Ovary (tissue), 9 donors: ENCODE measurements around the gene RAI14. TPM values are rescaled to one million over a fixed set of nuclear protein-coding genes. Genes with fewer than 3 reads are reported as not detected.
A peak's percentile ranks its signal among the peaks of the same experiment; 100 is the strongest.
"Not testable (repeated sequence)": the region's sequence is repeated elsewhere in the genome, so short reads cannot be mapped to it uniquely, and the experiment has no call there.

Experiments used
- DNase-seq, 5 donors: peaks; one replicate each; pipeline ENCODE4 v3.0.0-alpha.2; 2019 to 2020
- H3K27ac ChIP-seq, 2 donors: fragments of 200-600 bp; one replicate each; pipeline versions ENCODE4 v1.5.1 to v1.8.0; 2019 to 2022
- H3K27me3 ChIP-seq: fragments of 200-600 bp; one replicate; pipeline ENCODE4 v1.8.0; 2022
- H3K36me3 ChIP-seq: fragments of 200-600 bp; sonication (generic); one replicate; pipeline ENCODE4 v1.5.1; 2019
- H3K4me1 ChIP-seq: one replicate; pipeline ENCODE4 v1.8.1; 2013; ENCODE audit warnings: mild to moderate bottlenecking, moderate library complexity; ENCODE audit not compliant: insufficient read depth
- H3K4me3 ChIP-seq: fragments of 200-600 bp; sonication (generic); one replicate; pipeline ENCODE4 v1.5.1; 2017
- H3K9me3 ChIP-seq, 2 donors: fragments of 200-600 bp in 1 of 2; sonication (generic) in 1 of 2; one replicate each; pipeline versions ENCODE4 v1.5.1 to v1.8.1; 2013 to 2019; ENCODE audit warnings: mild to moderate bottlenecking in 1 of 2, moderate library complexity in 1 of 2
- CTCF ChIP-seq, 3 donors: fragments of 450-650 bp in 2 of 3; fragments of 200-600 bp in 1 of 3; IDR thresholded peaks; one replicate each; pipeline versions ENCODE4 v1.5.1 to v1.8.0; 2016 to 2022; ENCODE audit warnings: antibody characterized with exemption in 3 of 3, mild to moderate bottlenecking in 1 of 3
- EP300 ChIP-seq: sonication (generic); formaldehyde crosslinking; IDR thresholded peaks from one replicate; pipeline ENCODE4 v1.6.1; 2017; ENCODE audit warnings: antibody characterized with exemption
- POLR2A ChIP-seq: fragments of 450-650 bp; IDR thresholded peaks from one replicate; pipeline ENCODE4 v1.6.1; 2017; ENCODE audit warnings: antibody characterized with exemption, mild to moderate bottlenecking, moderate library complexity
- WGBS, 3 donors: extraction: QIAGEN DNeasy Blood & Tissue Kit in 1 of 3; methylation state at CpG; one replicate each; pipeline versions ENCODE4 v1.1.5 to v1.1.7; 2013 to 2017; 5-methylcytosine and 5-hydroxymethylcytosine counted together
- intact Hi-C, 4 donors: fragments of 100-400 bp; cut with DNase I; formaldehyde crosslinking; loops; one replicate each; pipeline versions ENCODE4 v1.11.0 to v1.15.1; 2022 to 2023
- polyA plus RNA-seq, 2 donors: library from polyadenylated mRNA; stranded (reverse); fragments of 200-250 nt in 1 of 2; fragments of 350-450 nt in 1 of 2; fragmentation: Illumina TruSeq in 1 of 2; extraction: RNeasy Lipid Tissue Mini Kit (QIAGEN cat#74804) in 1 of 2; gene quantifications; one replicate each; pipeline ENCODE4 v1.2.3, GENCODE V29; 2013 to 2014
- total RNA-seq, 7 donors: library from RNA; depleted of rRNA in 2 of 7; stranded (reverse); fragments of >200 nt in 2 of 7; fragmentation: NEBNext Ultra II Directional in 3 of 7; extraction: Animal tissue kit (Norgen Biotek cat#: 25700) in 3 of 7; gene quantifications; one replicate each; pipeline versions ENCODE4 v1.1.0 to v1.2.4, GENCODE V29; 2016 to 2023
- donor health status: DM: no; HTN: no; CAD: no; lungs with moderate emphysema.
- donor health status: DM: no; HTN: no; CAD: no.
- donor health status: Bipolar disorder and iron deficiency.
- donor health status: DM: yes; HTN: yes; CAD: no.
- donor health status: DM: no; HTN: no; CAD: no.
- donor health status: DM: yes; HTN: yes; CAD: no.

Gene RAI14
- total and polyA plus RNA-seq, 9 donors = 8.2 to 36.1 (median 25.9) TPM

- peaks cover 7% of the 10 kb centered on the region for H3K4me1 ChIP-seq
- H3K4me3 ChIP-seq = no peak overlapping the region
- WGBS, 3 donors = 80 to 88% (median 84%) methylated on average over 4 of the region's 4 CpGs
- no peak overlapping the region for H3K27ac ChIP-seq
- no peaks in the 10 kb centered on the region for H3K9me3 ChIP-seq
- H3K27me3 ChIP-seq = no peaks in the 10 kb centered on the region
- TF ChIP-seq POLR2A (no peak), CTCF (IDR thresholded peaks at IDR 0.05) (no peak), EP300 (no peak)
- H3K36me3 ChIP-seq = no peaks in the 10 kb centered on the region
- intact Hi-C loops = no loop called here
- DNase-seq = no peak
Measured at GRCh38 chr5:34755926-34756325, 99.8 kb downstream of the RAI14 start.

DNA sequence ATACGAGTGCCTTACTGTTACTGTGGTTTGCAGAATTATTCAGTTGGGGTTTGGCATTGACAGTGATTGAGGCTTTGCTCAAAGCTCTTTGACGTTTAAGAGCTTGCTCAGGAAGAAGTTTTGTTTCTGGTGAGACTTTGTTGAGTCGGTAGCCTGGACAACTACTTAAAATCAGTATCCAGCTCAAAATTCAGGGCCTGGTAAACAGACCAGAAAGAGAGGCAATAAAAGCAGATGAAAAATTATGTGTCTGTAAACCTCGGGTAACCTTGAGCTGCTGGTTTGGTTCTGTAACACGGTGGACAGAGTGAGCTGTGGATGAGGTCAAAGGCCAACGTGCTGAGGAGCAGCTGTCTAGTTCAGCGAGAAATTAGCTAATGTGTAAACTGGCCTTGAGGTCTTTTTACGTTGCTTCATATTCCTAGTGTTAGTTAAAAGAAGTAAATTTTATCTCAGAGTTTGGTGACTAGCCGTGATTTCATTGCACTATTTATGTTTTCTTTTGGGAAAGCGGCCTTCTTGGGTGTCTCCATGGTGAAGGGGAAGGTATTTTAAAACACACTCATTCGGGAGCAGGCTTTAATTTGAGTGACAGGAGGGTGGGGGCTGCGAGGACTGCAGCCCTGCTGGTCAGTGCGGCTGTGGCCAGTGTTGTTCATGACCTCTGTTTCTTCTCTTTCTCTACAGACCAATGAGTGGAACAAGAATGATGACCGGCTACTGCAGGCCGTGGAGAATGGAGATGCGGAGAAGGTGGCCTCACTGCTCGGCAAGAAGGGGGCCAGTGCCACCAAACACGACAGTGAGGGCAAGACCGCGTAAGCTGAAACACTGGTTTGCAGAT, 100.9 kb downstream of the RAI14 start:
- Histone ChIP-seq H3K9me3 (no peaks in the 10 kb centered on the region), H3K4me1 (peaks cover 7% of the 10 kb centered on the region), H3K36me3 (no peaks in the 10 kb centered on the region), H3K4me3 (no peak overlapping the region), H3K27ac (peak overlapping the region in 1 of 2 donors; percentile 15), H3K27me3 (no peaks in the 10 kb centered on the region)
- intact Hi-C loops = no loop called here
- 39 to 52% (median 43%) methylated on average over 20 of the region's 20 CpGs for WGBS, 3 donors
- peak in 3 of 5 donors; percentile 18 to 44 (median 44) for DNase-seq
- TF ChIP-seq EP300 (no peak), CTCF (IDR thresholded peaks at IDR 0.05) (no peak), POLR2A (no peak)

GRCh38 chr5:34758514-34758913, 102.4 kb downstream of the RAI14 start:
- Histone ChIP-seq H3K27me3 (no peaks in the 10 kb centered on the region), H3K9me3 (no peaks in the 10 kb centered on the region), H3K4me1 (peaks cover 15% of the 10 kb centered on the region), H3K36me3 (no peaks in the 10 kb centered on the region), H3K27ac (no peak overlapping the region), H3K4me3 (no peak overlapping the region)
- intact Hi-C loops = no loop called here
- TF ChIP-seq EP300 (no peak), CTCF (IDR thresholded peaks at IDR 0.05) (no peak), POLR2A (no peak)
- 76 to 95% (median 93%) methylated on average over 3 of the region's 3 CpGs for WGBS, 3 donors
- no peak for DNase-seq

DNA sequence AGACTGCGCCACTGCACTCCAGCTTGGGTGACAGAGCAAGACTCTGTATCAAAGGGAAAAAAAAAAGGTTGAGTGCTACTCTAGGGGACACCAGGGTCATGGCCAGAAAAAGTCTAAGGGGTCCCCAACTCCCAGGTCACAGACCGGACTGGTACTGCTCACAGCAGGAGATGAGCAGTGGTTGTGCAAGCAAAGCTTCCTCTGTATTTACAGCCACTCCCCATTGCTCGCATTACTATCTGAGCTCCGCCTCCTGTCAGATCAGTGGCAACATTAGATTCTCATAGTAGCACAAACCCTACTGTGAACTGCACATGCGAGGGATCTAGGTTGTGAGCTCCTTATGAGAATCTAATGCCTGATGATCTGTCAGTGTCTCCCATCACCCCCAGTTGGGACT, 103.1 kb downstream of the RAI14 start:
- H3K36me3 ChIP-seq, H3K27ac ChIP-seq, H3K4me3 ChIP-seq, intact Hi-C loops, DNase-seq, H3K27me3 ChIP-seq, H3K9me3 ChIP-seq: not testable (repeated sequence)
- peaks cover 16% of the 10 kb centered on the region for H3K4me1 ChIP-seq
- 91 to 97% (median 97%) methylated on average over 5 of the region's 5 CpGs for WGBS, 3 donors

DNA sequence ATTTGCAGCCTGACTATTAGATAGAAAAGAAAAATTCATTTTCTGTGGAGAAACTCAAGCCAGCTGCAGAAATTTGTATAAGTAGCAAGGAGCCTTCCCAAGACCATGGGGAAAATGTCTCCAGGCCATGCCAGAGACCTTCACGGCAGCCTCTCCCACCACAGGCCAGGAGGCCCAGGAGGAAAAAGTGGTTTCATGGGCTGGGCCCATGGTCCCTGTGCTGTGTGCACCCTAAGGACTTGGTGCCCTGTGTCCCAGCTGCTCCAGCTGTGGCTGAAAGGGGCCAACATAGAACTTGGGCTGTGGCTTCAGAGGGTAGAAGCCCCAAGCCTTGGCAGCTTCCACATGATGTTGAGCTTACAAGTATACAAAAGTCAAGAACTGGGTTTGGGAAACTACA, 109.5 kb downstream of the RAI14 start:
- peaks cover 9% of the 10 kb centered on the region for H3K4me1 ChIP-seq
- intact Hi-C loops = no loop called here
- no peaks in the 10 kb centered on the region for H3K36me3 ChIP-seq
- no peak for TF ChIP-seq POLR2A
- no peak for TF ChIP-seq EP300
- no peak for TF ChIP-seq CTCF (IDR thresholded peaks at IDR 0.05)
- H3K4me3 ChIP-seq = no peak overlapping the region
- H3K9me3 ChIP-seq = no peaks in the 10 kb centered on the region
- no peak overlapping the region for H3K27ac ChIP-seq
- WGBS, 3 donors = 95 to 100% (median 96%) methylated on average over 1 of the region's 1 CpG
- H3K27me3 ChIP-seq = no peaks in the 10 kb centered on the region
- DNase-seq = no peak
